HepG2 (cell line): ENCODE measurements around the gene BAIAP2L2.

Experiments used
- AFF4 ChIP-seq: sonication (generic); formaldehyde crosslinking; IDR thresholded peaks from 2 replicates; pipeline ENCODE4 v1.4.0; 2020; ENCODE audit warnings: missing genetic modification reagents
- CBX5 ChIP-seq: sonication (generic); formaldehyde crosslinking; IDR thresholded peaks from 2 replicates; pipeline ENCODE4 v1.4.0; 2020; ENCODE audit warnings: missing genetic modification reagents, borderline replicate concordance
- GPBP1L1 ChIP-seq: sonication (generic); formaldehyde crosslinking; IDR thresholded peaks from 2 replicates; pipeline ENCODE4 v1.5.0; 2020; ENCODE audit warnings: mild to moderate bottlenecking, missing genetic modification reagents
- MTF1 ChIP-seq: sonication (generic); formaldehyde crosslinking; IDR thresholded peaks from 2 replicates; pipeline ENCODE4 v1.5.0; 2020; ENCODE audit warnings: missing genetic modification reagents
- MTF2 ChIP-seq: sonication (generic); formaldehyde crosslinking; IDR thresholded peaks from 2 replicates; pipeline ENCODE4 v1.5.0; 2020; ENCODE audit warnings: missing genetic modification reagents, borderline replicate concordance
- POLR2AphosphoS5 ChIP-seq: IDR thresholded peaks from 2 replicates; pipeline ENCODE4 v1.6.1; 2012; ENCODE audit warnings: low read depth, low read length
- PTBP1 ChIP-seq: fragments of 200-400 bp; formaldehyde crosslinking; IDR thresholded peaks from 2 replicates; pipeline ENCODE4 v1.6.1; 2018; ENCODE audit warnings: low read length, low read depth; ENCODE audit not compliant: poor library complexity, severe bottlenecking
- TERF1 ChIP-seq: sonication (generic); formaldehyde crosslinking; IDR thresholded peaks from 2 replicates; pipeline ENCODE4 v1.8.0; 2022; ENCODE audit warnings: mild to moderate bottlenecking, missing genetic modification reagents, moderate library complexity
- ZBTB33 ChIP-seq: sonication (generic); formaldehyde crosslinking; IDR thresholded peaks from 2 replicates; pipeline ENCODE4 v1.4.0; 2020; ENCODE audit warnings: missing genetic modification reagents
- ZMYM4 ChIP-seq: sonication (generic); formaldehyde crosslinking; IDR thresholded peaks from 2 replicates; pipeline ENCODE4 v1.8.1; 2023; ENCODE audit warnings: mild to moderate bottlenecking, missing genetic modification reagents
- ZNF142 ChIP-seq: sonication (generic); formaldehyde crosslinking; IDR thresholded peaks from 2 replicates; pipeline ENCODE4 v1.4.0; 2020; ENCODE audit warnings: missing genetic modification reagents
- ZNF263 ChIP-seq: sonication (generic); formaldehyde crosslinking; IDR thresholded peaks from 2 replicates; pipeline ENCODE4 v1.4.0; 2020; ENCODE audit warnings: missing genetic modification reagents
- ZNF543 ChIP-seq: sonication (generic); formaldehyde crosslinking; IDR thresholded peaks from 2 replicates; pipeline ENCODE4 v1.4.0; 2020; ENCODE audit warnings: mild to moderate bottlenecking, missing genetic modification reagents

GRCh38 chr22:38065539-38065938, 44.9 kb downstream of the BAIAP2L2 start:
- TF ChIP-seq ZNF543 (CRISPR knock-in tag) (no peak), ZNF263 (CRISPR knock-in tag) (no peak), ZBTB33 (CRISPR knock-in tag) (no peak), ZMYM4 (no peak), TERF1 (CRISPR knock-in tag) (no peak), ZNF142 (CRISPR knock-in tag) (no peak), MTF1 (CRISPR knock-in tag) (no peak), POLR2AphosphoS5 (no peak), PTBP1 (no peak), AFF4 (CRISPR knock-in tag) (no peak), GPBP1L1 (CRISPR knock-in tag) (no peak), MTF2 (CRISPR knock-in tag) (no peak), CBX5 (CRISPR knock-in tag) (no peak)
